Neural progenitor cell (in vitro differentiated cells): ENCODE data around the gene AFF2.

Experiments
- CTCF ChIP-seq: fragments of 200-600 bp; sonication (generic); IDR thresholded peaks from 2 replicates; pipeline ENCODE4 v1.5.1; 2017; ENCODE audit warnings: antibody characterized with exemption, mild to moderate bottlenecking
- EZH2 ChIP-seq: fragments of 200-600 bp; sonication (generic); IDR thresholded peaks from 2 replicates; pipeline ENCODE4 v1.6.1; 2017; ENCODE audit warnings: antibody characterized with exemption, mild to moderate bottlenecking, moderate library complexity

DNA sequence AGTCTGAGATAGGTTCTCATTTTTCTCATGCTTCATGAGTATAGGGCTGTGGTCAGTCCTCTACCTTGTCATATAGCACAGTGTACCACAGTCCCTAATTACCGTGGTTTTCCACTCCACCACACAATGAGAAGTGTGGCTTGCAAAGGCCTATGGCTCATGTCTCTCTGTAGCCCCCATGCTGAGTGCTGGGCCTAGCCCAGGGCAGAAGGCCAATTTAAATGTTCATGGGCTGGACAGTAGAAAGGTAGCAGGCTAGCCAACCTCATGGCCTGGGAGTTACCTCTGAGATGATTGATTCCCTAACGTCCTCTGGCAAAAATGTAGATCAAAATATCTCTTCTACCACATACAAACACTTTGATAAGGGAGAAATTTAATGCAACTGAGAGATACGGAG is 222.5 kb downstream of the AFF2 start:
- TF ChIP-seq CTCF = no peak
- TF ChIP-seq EZH2 = no peak
